CD14-positive monocyte (primary cell): Measurements from ENCODE around the gene PFDN2. TPM values are rescaled to one million over a fixed set of nuclear protein-coding genes. Genes with fewer than 3 reads are reported as not detected.
"Not testable (repeated sequence)": the region's sequence is repeated elsewhere in the genome, so short reads cannot be mapped to it uniquely, and the experiment has no call there.

Experiments
- DNase-seq, 3 donors: peaks; one replicate each; pipeline ENCODE4 v3.0.0-alpha.2; 2011 to 2022
- H2AFZ ChIP-seq: 2 replicates; pipeline ENCODE4 v1.6.0; 2012; ENCODE audit warnings: mild to moderate bottlenecking, low read depth, low read length, inconsistent platforms; ENCODE audit not compliant: insufficient read depth, poor library complexity, severe bottlenecking
- H3K27ac ChIP-seq, 2 donors: 1 replicate in 1 of 2; 2 replicates in 1 of 2; pipeline ENCODE4 v1.5.1; 2012 to 2013; ENCODE audit warnings: low read length in 2 of 2, control low read depth in 1 of 2, inconsistent platforms in 1 of 2, low read depth in 1 of 2, mild to moderate bottlenecking in 1 of 2
- H3K27me3 ChIP-seq, 2 donors: one replicate each; pipeline versions ENCODE4 v1.6.0 to v1.6.1; 2011 to 2013; ENCODE audit warnings: low read length in 2 of 2; ENCODE audit not compliant: control insufficient read depth in 2 of 2, insufficient read depth in 2 of 2
- H3K36me3 ChIP-seq, 2 donors: replicated peaks in 1 of 2; 1 replicate in 1 of 2; 2 replicates in 1 of 2; pipeline versions ENCODE4 v1.5.1 to v1.6.1; 2012 to 2013; ENCODE audit warnings: low read length in 2 of 2, control low read depth in 1 of 2, inconsistent platforms in 1 of 2, mild to moderate bottlenecking in 1 of 2; ENCODE audit not compliant: insufficient read depth in 2 of 2, control insufficient read depth in 1 of 2
- H3K4me1 ChIP-seq, 2 donors: 1 replicate in 1 of 2; 2 replicates in 1 of 2; pipeline versions ENCODE4 v1.5.1 to v1.6.1; 2012 to 2013; ENCODE audit warnings: low read length in 2 of 2, control low read depth in 1 of 2, inconsistent platforms in 1 of 2, mild to moderate bottlenecking in 1 of 2, moderate library complexity in 1 of 2; ENCODE audit not compliant: insufficient read depth in 2 of 2, control insufficient read depth in 1 of 2
- H3K4me2 ChIP-seq: replicated peaks from 2 replicates; pipeline ENCODE3; 2012; ENCODE audit warnings: low read length, moderate library complexity, mild to moderate bottlenecking; ENCODE audit not compliant: poor library complexity, severe bottlenecking; ENCODE audit errors: extremely low read depth
- H3K4me3 ChIP-seq, 3 experiments: fragments of 200-600 bp in 1 of 3; sonication (generic) in 1 of 3; replicated peaks in 1 of 3; 1 replicate in 2 of 3; 2 replicates in 1 of 3; pipeline ENCODE4 v1.5.1; 2011 to 2013; ENCODE audit warnings: low read length in 3 of 3, mild to moderate bottlenecking in 3 of 3, control low read depth in 2 of 3, low read depth in 2 of 3, inconsistent platforms in 1 of 3, moderate library complexity in 1 of 3
- H3K79me2 ChIP-seq: 2 replicates; pipeline ENCODE4 v1.6.0; 2012; ENCODE audit warnings: mild to moderate bottlenecking, control low read depth, inconsistent platforms, low read length, moderate library complexity; ENCODE audit not compliant: insufficient read depth
- H3K9ac ChIP-seq: 2 replicates; pipeline ENCODE4 v1.6.0; 2017; ENCODE audit warnings: low read length, mild to moderate bottlenecking; ENCODE audit not compliant: insufficient read depth, poor library complexity, severe bottlenecking
- H3K9me3 ChIP-seq, 2 donors: replicated peaks in 1 of 2; 1 replicate in 1 of 2; 2 replicates in 1 of 2; pipeline versions ENCODE4 v1.5.1 to v1.6.1; 2012 to 2013; ENCODE audit warnings: low read length in 2 of 2, control low read depth in 1 of 2; ENCODE audit not compliant: control insufficient read depth in 1 of 2, insufficient read depth in 1 of 2
- H4K20me1 ChIP-seq: 2 replicates; pipeline ENCODE4 v1.6.0; 2012; ENCODE audit warnings: mild to moderate bottlenecking, low read length, control low read depth, moderate library complexity; ENCODE audit not compliant: insufficient read depth
- H3K27ac Mint-ChIP-seq, 7 donors: one replicate each; pipeline ENCODE4 v1.8.0; 2020; ENCODE audit warnings: mild to moderate bottlenecking in 7 of 7, mixed read lengths in 7 of 7, moderate library complexity in 6 of 7, inconsistent platforms in 2 of 7
- H3K27me3 Mint-ChIP-seq, 3 donors: one replicate each; pipeline ENCODE4 v1.8.0; 2021 to 2022; ENCODE audit warnings: low read depth in 3 of 3, mild to moderate bottlenecking in 3 of 3, mixed read lengths in 3 of 3, moderate library complexity in 3 of 3, inconsistent platforms in 1 of 3
- H3K36me3 Mint-ChIP-seq, 2 donors: one replicate each; pipeline ENCODE4 v1.8.0; 2020; ENCODE audit warnings: mixed read lengths in 2 of 2, inconsistent platforms in 1 of 2, mild to moderate bottlenecking in 1 of 2
- H3K4me1 Mint-ChIP-seq: one replicate; pipeline ENCODE4 v1.8.0; 2020; ENCODE audit warnings: mild to moderate bottlenecking, mixed read lengths
- H3K4me3 Mint-ChIP-seq, 2 donors: one replicate each; pipeline ENCODE4 v1.8.0; 2020; ENCODE audit warnings: mild to moderate bottlenecking in 2 of 2, mixed read lengths in 2 of 2, moderate library complexity in 1 of 2
- H3K9me3 Mint-ChIP-seq, 7 donors: one replicate each; pipeline ENCODE4 v1.8.0; 2020 to 2022; ENCODE audit warnings: mixed read lengths in 7 of 7, mild to moderate bottlenecking in 6 of 7, moderate library complexity in 6 of 7, inconsistent platforms in 2 of 7
- WGBS: methylation state at CpG from one replicate; pipeline ENCODE4 v1.1.5; 2013; ENCODE audit warnings: missing lambda C conversion rate; ENCODE audit not compliant: insufficient coverage; 5-methylcytosine and 5-hydroxymethylcytosine counted together
- intact Hi-C, 2 donors: fragments of 100-400 bp; cut with micrococcal nuclease; formaldehyde crosslinking; loops; one replicate each; pipeline versions ENCODE4 v1.15.0 to v1.15.1; 2023
- polyA plus RNA-seq, 3 donors: library from polyadenylated mRNA; depleted of rRNA in 1 of 3; unstranded in 2 of 3; stranded (reverse) in 1 of 3; fragments of 300-500 nt in 2 of 3; fragments of >200 nt in 1 of 3; fragmentation: Illumina TruSeq in 2 of 3; gene quantifications; 1 replicate in 2 of 3; 2 replicates in 1 of 3; pipeline ENCODE4 v1.2.3, GENCODE V29; 2012 to 2021
- TF ChIP-seq, protein P1 (sequence below): fragments of 200-600 bp; IDR thresholded peaks from one replicate; pipeline ENCODE4 v1.8.0; 2022; ENCODE audit warnings: antibody characterized with exemption, mild to moderate bottlenecking

Gene PFDN2
- polyA plus RNA-seq, 3 donors, result 59.1 to 80.7 (median 65.6) TPM

DNA sequence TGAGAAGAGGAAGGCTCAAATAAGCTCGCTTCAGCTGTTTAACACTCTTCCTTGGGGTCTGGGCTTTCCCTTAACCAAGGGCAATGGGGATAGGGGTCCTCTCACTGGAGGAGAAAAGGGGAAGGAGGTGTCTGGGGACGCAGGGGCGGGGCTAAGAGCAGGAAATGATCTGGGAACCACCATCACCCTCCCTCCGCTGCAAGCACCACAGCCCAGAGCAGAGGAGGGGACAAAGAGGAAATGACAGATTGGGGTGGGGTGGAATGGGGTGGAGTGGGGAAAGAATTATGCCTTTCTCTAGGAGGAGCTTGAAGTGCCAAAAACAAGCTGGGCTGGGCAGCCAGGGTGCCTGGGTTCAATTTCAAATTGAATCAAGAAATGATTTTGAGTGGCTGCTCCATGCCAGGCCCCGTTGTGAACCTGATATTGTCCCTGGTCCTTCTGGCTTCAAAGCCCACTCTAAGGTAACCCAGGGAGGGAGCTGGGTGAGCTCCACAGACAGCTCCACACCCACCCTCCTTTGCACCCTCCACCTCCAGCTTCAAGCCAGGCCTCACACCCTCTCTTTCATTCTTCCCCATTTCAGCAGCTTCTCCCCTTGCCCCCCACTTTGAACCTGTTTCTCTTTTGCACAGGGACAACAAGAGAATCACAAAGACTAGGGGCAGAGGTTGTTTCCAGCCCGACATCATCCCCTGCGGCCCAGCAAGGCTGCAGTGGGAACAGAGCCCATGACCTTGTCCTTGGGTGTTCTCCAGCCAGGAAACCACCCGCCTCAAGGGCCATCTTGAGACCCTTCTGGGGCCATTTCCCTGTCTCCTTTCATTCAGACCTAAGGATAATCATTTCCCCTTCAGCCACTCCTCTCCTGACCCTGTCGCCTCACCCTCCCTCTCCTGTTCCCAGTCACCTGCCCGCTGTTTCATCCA, 49.3 kb downstream of the PFDN2 start:
- Mint-ChIP-seq H3K27ac (peak overlapping the region; percentile 98 to 100 (median 99)), H3K4me1 (peaks cover 66% of the 10 kb centered on the region), H3K36me3 (peaks cover 16 to 41% of the 10 kb centered on the region in 2 donors), H3K27me3 (peaks cover 0 to 2% (median 1%) of the 10 kb centered on the region in 3 donors), H3K9me3 (peaks cover 0 to 2% (median 0%) of the 10 kb centered on the region in 7 donors), H3K4me3 (peak overlapping the region; percentile 99)
- WGBS, result 0% methylated on average over 6 of the region's 10 CpGs
- H3K36me3 ChIP-seq, result peaks cover 9 to 16% of the 10 kb centered on the region in 2 donors
- H3K9me3 ChIP-seq, result no peaks in the 10 kb centered on the region
- peak overlapping the region; percentile 85 to 97 (median 96) for H3K4me3 ChIP-seq
- TF ChIP-seq, protein P1, sequence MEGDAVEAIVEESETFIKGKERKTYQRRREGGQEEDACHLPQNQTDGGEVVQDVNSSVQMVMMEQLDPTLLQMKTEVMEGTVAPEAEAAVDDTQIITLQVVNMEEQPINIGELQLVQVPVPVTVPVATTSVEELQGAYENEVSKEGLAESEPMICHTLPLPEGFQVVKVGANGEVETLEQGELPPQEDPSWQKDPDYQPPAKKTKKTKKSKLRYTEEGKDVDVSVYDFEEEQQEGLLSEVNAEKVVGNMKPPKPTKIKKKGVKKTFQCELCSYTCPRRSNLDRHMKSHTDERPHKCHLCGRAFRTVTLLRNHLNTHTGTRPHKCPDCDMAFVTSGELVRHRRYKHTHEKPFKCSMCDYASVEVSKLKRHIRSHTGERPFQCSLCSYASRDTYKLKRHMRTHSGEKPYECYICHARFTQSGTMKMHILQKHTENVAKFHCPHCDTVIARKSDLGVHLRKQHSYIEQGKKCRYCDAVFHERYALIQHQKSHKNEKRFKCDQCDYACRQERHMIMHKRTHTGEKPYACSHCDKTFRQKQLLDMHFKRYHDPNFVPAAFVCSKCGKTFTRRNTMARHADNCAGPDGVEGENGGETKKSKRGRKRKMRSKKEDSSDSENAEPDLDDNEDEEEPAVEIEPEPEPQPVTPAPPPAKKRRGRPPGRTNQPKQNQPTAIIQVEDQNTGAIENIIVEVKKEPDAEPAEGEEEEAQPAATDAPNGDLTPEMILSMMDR, result no peak
- DNase-seq, result peak; percentile 95 to 99 (median 97)
- H3K4me2 ChIP-seq, result peak overlapping the region; percentile 84
- intact Hi-C loops, result loop anchor here in 1 of 2 donors (2.0 to 5.0 kb wide), 4 partner anchors 22 to 70 kb away; partner anchors contain the start of genes NIT1 and PFDN2
- no peaks in the 10 kb centered on the region for H3K27me3 ChIP-seq
- no peak overlapping the region for H2AFZ ChIP-seq
- H3K27ac ChIP-seq, result peak overlapping the region; percentile 93 to 97
- peaks cover 52 to 67% of the 10 kb centered on the region in 2 donors for H3K4me1 ChIP-seq
- H3K9ac ChIP-seq, result peak overlapping the region; percentile 97
- H4K20me1 ChIP-seq, result peaks cover 32% of the 10 kb centered on the region
- peaks cover 69% of the 10 kb centered on the region for H3K79me2 ChIP-seq

DNA sequence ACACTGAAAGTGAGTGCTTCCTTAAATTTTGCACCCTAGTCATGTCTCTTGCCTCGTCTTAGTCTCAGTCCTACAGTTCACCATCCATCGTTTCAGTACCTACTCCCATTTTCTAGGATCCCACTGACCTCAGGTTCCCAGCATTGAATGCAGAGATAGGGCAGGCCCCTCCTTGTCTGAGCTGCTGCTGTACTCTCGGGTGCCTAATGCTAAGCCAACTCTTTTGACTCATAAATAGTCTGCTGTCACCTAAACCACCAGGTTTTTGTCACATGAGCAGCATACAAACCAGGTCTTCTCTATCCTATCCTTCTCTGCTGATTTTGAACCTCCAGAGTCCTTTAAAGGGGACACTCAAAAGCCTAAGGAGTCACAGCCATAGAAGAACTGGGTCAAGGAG, 51.1 kb downstream of the PFDN2 start:
- peaks cover 0 to 2% (median 1%) of the 10 kb centered on the region in 3 donors for H3K27me3 Mint-ChIP-seq
- peaks cover 0 to 2% (median 0%) of the 10 kb centered on the region in 7 donors for H3K9me3 Mint-ChIP-seq
- peaks cover 50% of the 10 kb centered on the region for H4K20me1 ChIP-seq
- peaks cover 88% of the 10 kb centered on the region for H3K79me2 ChIP-seq
- intact Hi-C loops, result loop anchor here (1.0 to 5.0 kb wide), 2 partner anchors 19 to 51 kb away; partner anchors contain the start of genes NIT1 (in 1 of the 2) and PFDN2 (in 1 of the 2)
- H3K27me3 ChIP-seq, result no peaks in the 10 kb centered on the region
- peak overlapping the region; percentile 1 to 96 (median 10) for H3K4me3 ChIP-seq
- H3K4me1 Mint-ChIP-seq, result peaks cover 67% of the 10 kb centered on the region
- peak overlapping the region; percentile 84 for H3K4me2 ChIP-seq
- no peak overlapping the region for H2AFZ ChIP-seq
- peak overlapping the region; percentile 32 for H3K9ac ChIP-seq
- 38% methylated on average over 3 of the region's 3 CpGs for WGBS
- TF ChIP-seq, protein P1, result no peak
- H3K4me1 ChIP-seq, result peaks cover 48 to 59% of the 10 kb centered on the region in 2 donors
- H3K27ac ChIP-seq, result peak overlapping the region; percentile 93 to 97
- H3K36me3 Mint-ChIP-seq, result peaks cover 30 to 56% of the 10 kb centered on the region in 2 donors
- no peaks in the 10 kb centered on the region for H3K9me3 ChIP-seq
- DNase-seq, result peak in 1 of 3 donors; percentile 21
- peak overlapping the region; percentile 98 to 100 (median 99) for H3K27ac Mint-ChIP-seq
- H3K36me3 ChIP-seq, result peaks cover 16 to 35% of the 10 kb centered on the region in 2 donors
- peak overlapping the region; percentile 99 for H3K4me3 Mint-ChIP-seq

DNA sequence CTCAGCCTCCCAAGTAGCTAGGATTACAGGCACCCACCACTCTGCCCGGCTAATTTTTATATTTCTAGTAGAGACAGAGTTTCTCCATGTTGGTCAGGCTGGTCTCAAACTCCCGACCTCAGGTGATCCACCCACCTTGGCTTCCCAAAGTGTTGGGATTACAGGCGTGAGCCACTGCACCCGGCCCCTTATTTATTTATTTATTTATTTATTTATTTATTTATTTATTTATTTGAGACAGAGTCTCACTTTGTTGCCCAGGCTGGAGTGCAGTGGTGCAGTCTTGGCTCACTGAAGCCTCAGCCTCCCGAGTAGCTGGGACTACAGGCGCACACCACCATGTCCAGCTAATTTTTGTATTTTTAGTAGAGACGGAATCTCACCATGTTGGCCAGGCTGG, 52.2 kb downstream of the PFDN2 start:
- not testable (repeated sequence) for H3K9me3 Mint-ChIP-seq, H2AFZ ChIP-seq, DNase-seq, H3K9ac ChIP-seq, H3K4me3 Mint-ChIP-seq, H3K9me3 ChIP-seq, H3K27me3 ChIP-seq, H3K27me3 Mint-ChIP-seq
- Histone ChIP-seq H3K79me2 (peaks cover 92% of the 10 kb centered on the region), H4K20me1 (peaks cover 60% of the 10 kb centered on the region), H3K4me1 (peaks cover 38 to 49% of the 10 kb centered on the region in 2 donors), H3K4me3 (peak overlapping the region in 1 of 3 experiments; percentile 96), H3K4me2 (peak overlapping the region; percentile 84), H3K27ac (peak overlapping the region; percentile 93 to 97), H3K36me3 (peaks cover 21 to 45% of the 10 kb centered on the region in 2 donors)
- Mint-ChIP-seq H3K4me1 (peaks cover 57% of the 10 kb centered on the region), H3K36me3 (peaks cover 33 to 65% of the 10 kb centered on the region in 2 donors), H3K27ac (peak overlapping the region in 6 of 7 donors; percentile 50 to 100 (median 99))
- intact Hi-C loops, result loop anchor here (1.0 to 5.0 kb wide), 2 partner anchors 18 to 52 kb away; partner anchors contain the start of genes NIT1 (in 1 of the 2) and PFDN2 (in 1 of the 2)
- WGBS, result 100% methylated on average over 2 of the region's 7 CpGs
